Measurements from ENCODE around the gene KRTAP5-9.

Gene KRTAP5-9

GRCh38 chr11:71554996-71555395 is 6.8 kb downstream of the KRTAP5-9 start:
- no peak overlapping the region for H3K4me3 ChIP-seq (ENCODE audit: low read length)
- TF ChIP-seq CTCF (conservative IDR thresholded peaks at IDR 0.05; ENCODE audit: low read depth, low read length): no peak
- DNase-seq (ENCODE audit: low read depth): no peak

DNA sequence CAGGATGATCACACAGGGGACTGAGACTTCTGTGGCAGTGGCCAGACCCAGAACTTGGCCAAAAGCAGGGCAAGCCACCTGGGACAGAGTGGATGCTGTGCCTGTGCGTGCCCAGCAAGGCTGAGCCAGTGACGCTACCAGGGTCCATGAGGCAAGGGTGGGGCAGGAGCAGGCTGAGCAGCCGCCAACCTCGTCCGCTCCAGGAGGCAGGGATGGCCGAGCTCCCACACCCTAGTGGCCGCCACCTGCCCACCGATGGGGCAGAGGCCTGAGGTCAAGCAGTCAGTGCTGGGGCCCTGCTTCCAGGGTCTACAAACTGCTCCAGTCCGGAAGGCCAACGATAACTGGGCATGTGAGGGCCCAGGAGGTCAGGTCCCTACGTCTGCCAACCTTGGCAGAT is 7.3 kb downstream of the KRTAP5-9 start:
- no peak for TF ChIP-seq CTCF (conservative IDR thresholded peaks at IDR 0.05; ENCODE audit: low read depth, low read length)
- no peak for DNase-seq (ENCODE audit: low read depth)
- no peak overlapping the region for H3K4me3 ChIP-seq (ENCODE audit: low read length)

DNA sequence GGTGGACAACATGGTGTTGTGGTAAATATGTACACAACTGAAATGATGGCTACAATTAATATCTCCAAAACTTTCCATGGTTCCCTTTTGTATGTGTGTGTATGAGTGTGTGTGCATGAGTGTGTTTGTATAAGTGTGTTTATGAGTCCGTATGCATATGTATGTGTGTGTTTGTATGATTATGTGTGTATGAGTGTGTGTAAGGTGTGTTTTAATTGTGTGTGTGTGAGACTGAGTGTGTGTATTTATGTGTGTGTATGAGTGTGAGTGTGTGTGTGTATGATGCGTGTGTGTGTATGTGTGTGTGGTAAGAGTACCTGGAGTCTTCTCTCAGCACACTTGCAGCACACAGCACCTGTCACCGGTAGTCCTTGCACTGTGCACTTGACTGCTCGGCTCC is 7.8 kb downstream of the KRTAP5-9 start:
- no peak for DNase-seq (ENCODE audit: low read depth)
- no peak for TF ChIP-seq CTCF (conservative IDR thresholded peaks at IDR 0.05; ENCODE audit: low read depth, low read length)
- no peak overlapping the region for H3K4me3 ChIP-seq (ENCODE audit: low read length)

- TF ChIP-seq CTCF (conservative IDR thresholded peaks at IDR 0.05; ENCODE audit: low read depth, low read length): no peak
- DNase-seq (ENCODE audit: low read depth): no peak
Observed at GRCh38 chr11:71557257-71557656, 9.0 kb downstream of the KRTAP5-9 start.

GRCh38 chr11:71558996-71559395 is 10.8 kb downstream of the KRTAP5-9 start:
- TF ChIP-seq CTCF (conservative IDR thresholded peaks at IDR 0.05; ENCODE audit: low read depth, low read length): no peak
- no peak for DNase-seq (ENCODE audit: low read depth)

More at GRCh38 chr11:71557257-71557656, 9.0 kb downstream of the KRTAP5-9 start:
- no peak overlapping the region for H3K4me3 ChIP-seq (ENCODE audit: low read length)

DNA sequence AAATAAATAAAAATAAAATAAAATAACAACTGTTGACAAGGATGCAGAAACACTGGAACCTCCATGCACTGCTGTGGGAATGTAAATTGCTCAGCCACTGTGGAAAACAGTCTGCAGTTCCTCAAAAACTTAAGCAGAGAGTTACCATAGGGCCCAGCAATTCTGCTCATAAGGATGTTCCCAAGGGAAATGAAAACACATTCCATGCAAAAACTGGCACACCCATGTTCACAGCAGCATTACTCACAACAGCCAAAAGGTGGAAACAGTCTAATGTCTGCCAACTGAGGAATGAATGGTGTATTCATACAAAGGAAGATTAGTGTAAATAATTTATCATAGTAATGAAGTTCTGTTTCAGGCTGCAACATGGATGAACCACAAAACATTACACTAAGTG is 13.9 kb downstream of the KRTAP5-9 start:
- no peak for TF ChIP-seq CTCF (conservative IDR thresholded peaks at IDR 0.05; ENCODE audit: low read depth, low read length)
- H3K4me3 ChIP-seq (ENCODE audit: low read length): no peak overlapping the region
- DNase-seq (ENCODE audit: low read depth): no peak

More at GRCh38 chr11:71558996-71559395, 10.8 kb downstream of the KRTAP5-9 start:
- no peak overlapping the region for H3K4me3 ChIP-seq (ENCODE audit: low read length)

GRCh38 chr11:71563406-71563805 is 15.2 kb downstream of the KRTAP5-9 start:
- H3K4me3 ChIP-seq (ENCODE audit: low read length): no peak overlapping the region
- no peak for DNase-seq (ENCODE audit: low read depth)
- peak; percentile 23 for TF ChIP-seq CTCF (conservative IDR thresholded peaks at IDR 0.05; ENCODE audit: low read depth, low read length)
